Adrenal gland (tissue), 12 donors: ENCODE results near the gene SPNS3. TPM values are rescaled to one million over a fixed set of nuclear protein-coding genes. Genes with fewer than 3 reads are reported as not detected.

Experiments
- DNase-seq, 7 donors: peaks; one replicate each; pipeline ENCODE4 v3.0.0-alpha.2; 2019 to 2020
- H3K27ac ChIP-seq, 5 donors: fragments of 200-600 bp; sonication (generic) in 4 of 5; 1 replicate in 3 of 5; 2 replicates in 2 of 5; pipeline versions ENCODE4 v1.5.1 to v1.8.0; 2016 to 2020; ENCODE audit warnings: mild to moderate bottlenecking in 1 of 5
- H3K27me3 ChIP-seq: fragments of 200-600 bp; 2 replicates; pipeline ENCODE4 v1.8.0; 2021
- H3K36me3 ChIP-seq, 2 donors: fragments of 200-600 bp; replicated peaks in 1 of 2; 1 replicate in 1 of 2; 2 replicates in 1 of 2; pipeline versions ENCODE4 v1.5.1 to v1.8.0; 2018 to 2022
- H3K4me1 ChIP-seq, 2 donors: fragments of 200-600 bp; replicated peaks in 1 of 2; 1 replicate in 1 of 2; 2 replicates in 1 of 2; pipeline versions ENCODE4 v1.5.1 to v1.8.0; 2018 to 2021
- H3K4me3 ChIP-seq, 4 donors: fragments of 200-600 bp; sonication (generic) in 3 of 4; one replicate each; pipeline ENCODE4 v1.5.1; 2016 to 2018
- H3K9me3 ChIP-seq, 3 donors: fragments of 200-600 bp; sonication (generic) in 1 of 3; replicated peaks in 1 of 3; 1 replicate in 2 of 3; 2 replicates in 1 of 3; pipeline versions ENCODE4 v1.5.1 to v1.8.0; 2016 to 2021
- CTCF ChIP-seq, 6 experiments: fragments of 450-650 bp in 4 of 6; fragments of 200-600 bp in 2 of 6; sonication (generic) in 1 of 6; IDR thresholded peaks; 1 replicate in 5 of 6; 2 replicates in 1 of 6; pipeline versions ENCODE4 v1.5.1 to v1.8.0; 2016 to 2021; ENCODE audit warnings: antibody characterized with exemption in 6 of 6, mild to moderate bottlenecking in 2 of 6, moderate library complexity in 1 of 6
- POLR2A ChIP-seq, 2 donors: fragments of 450-650 bp; IDR thresholded peaks; one replicate each; pipeline ENCODE4 v1.6.1; 2017; ENCODE audit warnings: antibody characterized with exemption in 2 of 2, mild to moderate bottlenecking in 2 of 2, moderate library complexity in 1 of 2
- WGBS, 4 donors: extraction: QIAGEN DNeasy Blood & Tissue Kit in 2 of 4; methylation state at CpG; one replicate each; pipeline versions ENCODE4 v1.1.5 to v1.1.7; 2013 to 2017; 5-methylcytosine and 5-hydroxymethylcytosine counted together
- intact Hi-C, 2 donors: fragments of 100-400 bp; cut with DNase I; formaldehyde crosslinking; loops; one replicate each; pipeline versions ENCODE4 v1.14.1 to v1.15.0; 2022 to 2023
- polyA plus RNA-seq, 3 donors: library from polyadenylated mRNA; stranded (reverse); fragments of 200-250 nt in 2 of 3; fragments of 350-450 nt in 1 of 3; fragmentation: Illumina TruSeq in 1 of 3; extraction: RNeasy Lipid Tissue Mini Kit (QIAGEN cat#74804) in 1 of 3; gene quantifications; one replicate each; pipeline ENCODE4 v1.2.3, GENCODE V29; 2013 to 2014
- total RNA-seq, 9 donors: library from RNA; depleted of rRNA in 4 of 9; stranded (reverse); fragments of >200 nt in 4 of 9; fragments of 120-200 nt in 1 of 9; fragmentation: NEBNext Ultra II Directional in 1 of 9; extraction: Animal tissue kit (Norgen Biotek cat#: 25700) in 1 of 9; gene quantifications; one replicate each; pipeline versions ENCODE4 v1.1.0 to v1.2.4, GENCODE V29; 2013 to 2023
- donor health status: healthy with polysubstance abuse.
- donor health status: Bipolar disorder and iron deficiency.
- donor health status: DM: yes; HTN: yes; CAD: no.
- donor health status: DM: no; HTN: no; CAD: no.
- donor health status: DM: no; HTN: no; CAD: no.
- donor health status: DM: yes; HTN: yes; CAD: no.

SPNS3 gene
- total and polyA plus RNA-seq, 12 donors = 0.33 to 10.5 (median 4.3) TPM

- TF ChIP-seq POLR2A (IDR thresholded peaks at IDR 0.05) = no peak
- TF ChIP-seq CTCF (IDR thresholded peaks at IDR 0.05) = no peak
- intact Hi-C loops = loop anchor here in 1 of 2 donors (10.0 kb wide), 1 partner anchor 118 kb away; no protein-coding TSS in a partner anchor
Observed at GRCh38 chr17:4426499-4427208, 7.1 kb upstream of the SPNS3 start.

GRCh38 chr17:4427505-4427904, 6.2 kb upstream of the SPNS3 start:
- no peaks in the 10 kb centered on the region for H3K36me3 ChIP-seq
- DNase-seq = no peak
- no peak overlapping the region for H3K4me3 ChIP-seq
- TF ChIP-seq POLR2A (IDR thresholded peaks at IDR 0.05) (no peak), CTCF (IDR thresholded peaks at IDR 0.05) (no peak)
- intact Hi-C loops = loop anchor here in 1 of 2 donors (10.0 kb wide), 1 partner anchor 117 kb away; no protein-coding TSS in a partner anchor
- no peaks in the 10 kb centered on the region for H3K9me3 ChIP-seq
- H3K27ac ChIP-seq = no peak overlapping the region
- H3K27me3 ChIP-seq = no peaks in the 10 kb centered on the region
- 85 to 100% (median 86%) methylated on average over 4 to 11 of the region's 11 CpGs for WGBS, 4 donors
- no peaks in the 10 kb centered on the region for H3K4me1 ChIP-seq

More at GRCh38 chr17:4426499-4427208, 7.1 kb upstream of the SPNS3 start:
- Histone ChIP-seq H3K9me3 (no peaks in the 10 kb centered on the region), H3K4me1 (no peaks in the 10 kb centered on the region), H3K36me3 (no peaks in the 10 kb centered on the region), H3K27me3 (no peaks in the 10 kb centered on the region), H3K27ac (no peak overlapping the region), H3K4me3 (no peak overlapping the region)
- DNase-seq = no peak
- 72 to 82% (median 77%) methylated on average over 10 of the region's 10 CpGs for WGBS, 4 donors

- Histone ChIP-seq H3K9me3 (no peaks in the 10 kb centered on the region), H3K4me3 (no peak overlapping the region), H3K27me3 (no peaks in the 10 kb centered on the region), H3K36me3 (no peaks in the 10 kb centered on the region), H3K4me1 (peaks cover 0 to 8% of the 10 kb centered on the region in 2 donors), H3K27ac (no peak overlapping the region)
- TF ChIP-seq POLR2A (IDR thresholded peaks at IDR 0.05) (no peak), CTCF (IDR thresholded peaks at IDR 0.05) (no peak)
- intact Hi-C loops = no loop called here
- 78 to 93% (median 85%) methylated on average over 4 of the region's 4 CpGs for WGBS, 4 donors
- no peak for DNase-seq
Observed at GRCh38 chr17:4436381-4436780, 2.6 kb downstream of the SPNS3 start.

GRCh38 chr17:4436846-4437245, 3.1 kb downstream of the SPNS3 start:
- TF ChIP-seq POLR2A (IDR thresholded peaks at IDR 0.05) (no peak), CTCF (IDR thresholded peaks at IDR 0.05) (no peak)
- H3K27ac ChIP-seq = no peak overlapping the region
- no peaks in the 10 kb centered on the region for H3K9me3 ChIP-seq
- H3K4me1 ChIP-seq = peaks cover 0 to 8% of the 10 kb centered on the region in 2 donors
- no peak overlapping the region for H3K4me3 ChIP-seq
- H3K27me3 ChIP-seq = no peaks in the 10 kb centered on the region
- no peak for DNase-seq
- intact Hi-C loops = no loop called here
- 75 to 89% (median 83%) methylated on average over 4 to 7 of the region's 7 CpGs for WGBS, 4 donors
- no peaks in the 10 kb centered on the region for H3K36me3 ChIP-seq
